HG03066 (cell line): ENCODE results near the gene HTR3E.
"Not testable (repeated sequence)": the region's sequence is repeated elsewhere in the genome, so short reads cannot be mapped to it uniquely, and the experiment has no call there.

Source experiments
- ATAC-seq: cut with Tn5 transposase; IDR thresholded peaks from one replicate; pipeline ENCODE4 v1.9.1; 2021; ENCODE audit warnings: low read depth; ENCODE audit not compliant: unreplicated experiment

HTR3E gene

DNA sequence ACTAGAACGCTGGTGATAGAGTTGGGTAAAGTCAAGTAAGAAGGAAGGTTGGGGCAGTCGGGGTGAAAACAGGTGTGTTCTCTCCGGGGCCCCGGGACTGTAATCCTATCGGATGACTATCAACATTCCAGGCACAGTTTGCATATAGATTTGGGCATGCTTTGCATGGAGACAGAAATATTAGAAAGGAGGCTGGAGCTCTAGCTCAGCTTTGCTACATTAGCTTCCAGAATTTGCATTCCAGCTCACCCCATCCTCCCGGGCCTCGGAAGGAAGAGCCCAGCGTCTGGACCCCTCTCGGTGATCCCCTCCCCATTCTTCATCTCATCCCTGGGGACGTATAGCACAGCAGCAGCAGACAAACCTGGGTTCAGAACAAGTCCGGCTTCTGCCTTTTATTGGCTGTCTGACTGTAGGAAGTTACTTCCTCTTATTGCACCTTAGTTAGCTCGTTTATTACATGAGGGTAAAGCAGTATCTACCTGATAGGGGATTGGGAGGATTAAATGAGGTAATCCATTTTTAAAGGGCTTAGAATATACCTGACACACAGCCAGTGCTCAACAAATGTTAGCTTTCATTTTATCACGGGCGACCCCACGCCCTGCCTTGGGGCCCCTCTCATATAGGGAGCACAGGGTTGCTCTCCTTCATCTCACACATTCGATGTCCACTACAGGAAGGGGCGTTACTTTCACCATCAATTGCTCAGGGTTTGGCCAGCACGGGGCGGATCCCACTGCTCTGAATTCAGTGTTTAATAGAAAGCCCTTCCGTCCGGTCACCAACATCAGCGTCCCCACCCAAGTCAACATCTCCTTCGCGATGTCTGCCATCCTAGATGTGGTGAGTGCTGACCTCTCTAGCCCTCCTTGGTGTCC lies 3.2 kb downstream of the HTR3E start:
- no peak for ATAC-seq

DNA sequence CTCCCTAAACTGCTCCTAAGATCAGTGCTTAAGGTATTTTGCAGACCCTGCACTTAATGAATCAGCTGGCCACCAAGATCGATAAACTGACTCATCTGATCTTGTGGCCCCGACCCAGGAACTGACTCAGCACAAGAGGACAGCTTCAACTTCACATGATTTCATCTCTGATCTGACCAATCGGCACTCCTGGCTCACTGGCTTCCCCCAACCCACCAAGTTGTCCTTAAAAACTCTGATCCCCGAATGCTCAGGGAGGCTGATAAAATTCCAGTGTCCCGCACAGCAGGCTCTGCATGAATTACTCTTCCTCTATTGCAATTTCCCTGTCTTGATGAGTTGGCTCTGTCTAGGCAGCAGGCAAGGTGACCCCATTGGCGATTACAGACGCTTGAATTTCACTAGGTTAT lies 13.5 kb downstream of the HTR3E start:
- ATAC-seq, result no peak

DNA sequence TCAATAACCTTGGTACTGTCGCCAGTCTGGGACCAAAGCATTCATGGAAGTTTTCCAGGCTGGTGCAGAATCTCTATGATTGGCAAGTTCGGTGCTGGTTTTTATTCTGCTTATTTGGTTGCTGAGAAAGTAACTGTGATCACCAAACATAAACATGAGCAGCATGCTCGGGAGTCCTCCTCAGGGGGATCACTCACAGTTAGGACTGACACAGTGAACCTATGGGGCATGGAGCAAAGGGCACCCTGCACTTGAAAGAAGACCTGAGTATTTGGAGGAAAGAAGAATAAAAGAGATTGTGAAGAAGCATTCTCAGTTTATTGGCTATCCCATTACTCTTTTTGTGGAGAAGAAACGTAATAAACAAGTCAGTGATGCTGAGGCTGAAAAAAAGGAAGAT lies 19.2 kb downstream of the HTR3E start:
- no peak for ATAC-seq

DNA sequence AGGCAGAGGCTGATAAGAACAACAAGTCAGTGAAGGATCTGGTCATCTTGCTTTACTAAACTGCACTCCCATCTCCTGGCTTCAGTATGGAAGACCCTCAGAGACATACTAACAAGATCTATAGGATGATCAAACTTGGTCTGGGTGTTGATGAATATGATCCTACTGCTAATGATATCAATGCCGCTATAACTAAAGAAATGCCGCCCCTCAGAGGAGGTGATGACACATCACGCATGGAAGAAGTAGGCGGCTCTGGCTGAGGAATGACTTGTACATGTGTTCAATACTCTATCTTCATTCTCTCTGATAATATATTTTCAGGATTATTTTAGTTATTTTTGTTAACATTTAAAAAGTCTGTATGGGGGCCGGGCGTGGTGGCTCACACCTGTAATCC lies 20.8 kb downstream of the HTR3E start:
- no peak for ATAC-seq

DNA sequence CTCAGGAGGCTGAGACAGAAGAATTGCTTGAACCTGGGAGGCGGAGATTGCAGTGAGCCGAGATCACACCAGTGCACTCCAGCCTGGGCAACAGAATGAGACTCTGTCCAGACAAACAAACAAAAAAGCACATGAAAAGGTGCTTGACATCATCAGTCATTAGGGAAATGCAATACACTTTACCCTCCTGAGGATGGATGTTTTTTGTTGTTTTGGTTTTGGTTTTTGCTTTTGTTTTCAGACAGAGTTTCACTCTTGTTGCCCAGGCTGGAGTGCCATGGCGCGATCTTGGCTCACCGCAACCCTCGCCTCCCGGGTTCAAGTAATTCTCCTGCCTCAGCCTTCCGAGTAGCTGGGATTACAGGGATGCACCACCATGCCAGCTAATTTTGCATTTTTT lies 24.2 kb downstream of the HTR3E start:
- ATAC-seq, result not testable (repeated sequence)

DNA sequence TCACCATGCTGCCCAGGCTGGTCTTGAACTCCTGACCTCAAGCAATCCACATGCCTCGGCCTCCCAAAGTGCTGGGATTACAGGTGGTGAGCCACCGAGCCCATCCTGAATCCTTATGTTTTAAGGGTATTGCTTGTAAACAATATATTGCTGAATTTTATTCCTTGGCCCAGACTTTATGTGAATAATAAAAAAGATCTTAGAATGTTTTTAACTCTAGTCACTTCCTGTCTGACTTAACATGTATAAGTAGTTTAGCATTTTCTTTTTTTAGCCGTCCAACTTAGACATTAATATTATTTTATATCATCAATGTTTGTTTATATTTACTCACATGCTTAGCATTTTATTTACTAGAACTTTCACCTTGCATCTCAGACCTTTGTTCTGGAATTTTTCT lies 29.1 kb downstream of the HTR3E start:
- no peak for ATAC-seq

DNA sequence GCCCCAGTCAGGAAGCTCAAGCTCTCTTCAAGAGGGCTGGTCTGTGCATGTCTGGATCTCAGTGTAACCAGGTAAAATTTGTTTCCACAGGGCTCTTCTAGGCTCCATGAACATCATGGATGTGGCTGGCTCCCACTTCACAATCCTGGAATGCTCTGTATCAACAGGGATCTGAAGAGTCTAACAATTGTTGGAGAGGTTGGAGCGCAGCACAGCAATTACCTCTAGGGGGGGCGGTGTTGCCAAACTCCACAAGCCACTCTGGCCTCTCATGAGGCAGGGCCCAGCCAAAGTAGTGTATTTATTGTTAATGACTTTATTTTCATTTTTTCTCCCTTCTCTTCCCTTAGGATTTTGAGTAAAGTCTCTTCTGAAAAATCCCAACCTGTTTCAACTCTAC lies 32.1 kb downstream of the HTR3E start:
- no peak for ATAC-seq

DNA sequence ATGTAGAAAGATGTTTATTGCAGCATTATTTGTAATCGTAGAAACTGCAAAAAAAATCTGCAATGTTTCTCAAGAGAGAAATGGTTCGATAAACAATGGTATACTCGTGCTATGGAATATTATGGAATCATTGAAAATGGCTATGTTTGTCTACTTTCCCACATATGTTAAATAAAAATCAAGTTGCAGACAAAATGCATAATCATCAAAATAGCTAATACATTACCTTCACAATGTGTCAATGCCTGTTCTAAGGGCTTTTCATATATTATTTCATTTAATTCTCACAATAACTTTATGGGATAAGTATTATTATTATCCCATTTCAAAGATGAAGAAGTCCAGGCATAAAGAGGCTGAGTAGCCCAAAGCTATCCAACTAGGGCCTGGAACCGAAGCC lies 36.1 kb downstream of the HTR3E start:
- ATAC-seq, result no peak

DNA sequence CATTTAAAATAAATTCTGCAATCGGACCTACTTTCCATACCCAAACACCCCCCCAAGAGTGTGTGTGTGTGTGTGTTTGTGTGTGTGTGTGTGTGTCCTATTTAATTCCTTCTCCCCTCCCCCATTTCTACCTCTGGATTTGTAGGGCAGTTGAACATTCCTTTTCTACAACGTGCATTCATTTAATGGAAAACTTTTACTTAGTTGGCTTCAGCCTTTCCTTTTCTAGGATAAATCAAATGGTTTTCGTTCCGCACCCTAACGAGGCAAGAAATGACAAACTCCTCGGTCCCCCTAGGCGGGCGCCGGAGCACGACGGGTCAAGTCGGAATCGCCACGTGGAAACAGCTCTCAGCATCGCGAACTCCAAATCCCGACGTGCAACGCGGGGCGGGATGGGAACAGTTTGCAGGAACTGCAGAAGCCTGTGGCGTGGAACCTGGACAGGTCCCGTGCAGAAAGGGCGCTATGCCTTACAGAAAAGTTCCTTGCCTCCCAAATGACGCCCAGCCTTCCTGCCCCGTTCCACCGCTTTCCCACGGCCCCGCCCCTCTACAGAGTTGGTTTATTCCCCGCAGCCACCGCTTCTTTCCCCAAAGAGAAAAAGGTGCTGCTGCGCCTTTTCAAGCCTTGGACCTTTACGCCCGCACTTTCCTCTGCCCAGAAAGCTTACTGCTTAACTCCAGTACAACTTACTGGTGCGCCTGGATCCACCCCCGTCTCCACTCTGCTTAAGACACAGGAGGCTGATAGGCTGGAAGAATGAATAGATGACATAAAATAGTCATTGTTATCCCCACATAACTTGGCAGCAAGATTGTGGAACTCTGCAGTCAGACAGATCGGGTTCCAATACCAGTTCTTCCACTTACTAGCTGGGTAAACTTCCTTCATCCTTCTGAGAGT lies 37.2 kb downstream of the HTR3E start:
- no peak for ATAC-seq

DNA sequence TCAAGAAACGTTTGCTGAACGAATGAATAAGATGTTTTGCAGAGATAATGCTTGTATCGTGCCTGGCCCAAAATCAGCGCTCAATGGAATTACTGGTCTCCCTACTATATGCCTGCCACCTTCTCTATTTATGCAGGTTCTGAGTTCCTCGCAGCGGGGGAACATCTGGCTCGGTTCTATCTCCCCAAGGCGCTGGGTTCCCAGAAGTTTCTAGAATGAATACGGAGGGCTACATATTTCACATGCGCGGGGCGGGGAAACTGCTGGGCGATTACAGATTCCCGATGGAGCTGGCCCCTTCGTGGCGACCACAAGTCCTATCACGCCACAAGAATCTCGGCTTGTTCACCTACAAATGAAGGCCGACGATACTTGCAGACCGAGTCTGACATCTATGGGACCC lies 37.9 kb downstream of the HTR3E start:
- ATAC-seq, result peak; percentile 11

DNA sequence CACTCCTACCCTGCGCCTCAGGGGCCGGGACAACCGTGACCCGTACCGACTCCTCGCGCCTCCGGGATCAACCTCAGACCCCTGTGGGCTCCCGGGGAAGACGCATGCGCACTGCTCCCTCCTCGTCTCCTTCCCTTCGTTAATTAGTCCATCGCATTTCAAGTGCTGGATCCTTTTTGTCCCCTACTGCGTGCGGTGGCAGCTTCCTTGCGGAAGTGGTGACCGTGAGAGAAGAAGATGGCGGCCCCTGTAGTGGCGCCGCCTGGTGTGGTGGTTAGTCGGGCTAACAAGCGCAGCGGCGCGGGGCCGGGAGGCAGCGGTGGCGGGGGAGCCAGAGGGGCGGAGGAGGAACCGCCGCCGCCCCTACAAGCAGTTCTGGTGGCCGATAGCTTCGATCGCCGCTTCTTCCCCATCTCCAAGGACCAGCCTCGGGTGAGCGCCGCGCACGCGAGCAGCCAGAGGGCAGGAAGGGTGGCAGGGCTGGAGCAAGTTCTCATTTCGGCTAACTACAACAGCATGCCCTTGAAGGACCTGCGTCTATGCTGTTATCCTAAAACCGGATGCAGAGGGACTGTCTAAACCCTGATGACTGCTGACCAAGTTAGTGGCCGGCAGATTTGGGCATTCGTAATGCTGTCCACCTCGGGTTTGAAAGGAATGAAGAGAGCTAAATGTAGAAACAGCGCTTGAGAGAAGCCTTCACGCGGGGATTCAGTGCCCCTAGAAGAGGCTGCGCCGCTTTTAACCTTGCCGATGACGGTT lies 38.5 kb downstream of the HTR3E start, which contains the start of gene EIF2B5:
EIF2B5 (plus strand) TSS at position 210 of the 762 bp plus-strand sequence; CDS start at position 238, 28 bp downstream.
- peak; percentile 88 for ATAC-seq

DNA sequence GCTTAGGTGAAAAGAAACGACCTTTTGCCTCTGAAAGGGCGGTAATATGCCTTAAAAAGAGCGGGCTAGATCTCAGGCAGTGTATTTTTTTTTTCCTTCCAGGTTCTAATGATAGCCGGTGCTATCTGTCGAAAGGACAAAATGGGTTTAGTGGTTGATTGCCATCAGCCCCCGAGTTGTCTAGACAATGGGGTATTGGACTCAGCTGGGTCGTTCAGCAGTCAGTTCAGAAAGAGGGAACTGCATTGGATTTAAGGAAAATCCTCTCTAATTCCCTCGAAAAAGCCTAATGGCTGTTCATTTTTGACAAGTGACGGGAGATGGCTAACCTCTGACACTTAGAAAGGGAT lies 39.0 kb downstream of the HTR3E start:
- no peak for ATAC-seq

DNA sequence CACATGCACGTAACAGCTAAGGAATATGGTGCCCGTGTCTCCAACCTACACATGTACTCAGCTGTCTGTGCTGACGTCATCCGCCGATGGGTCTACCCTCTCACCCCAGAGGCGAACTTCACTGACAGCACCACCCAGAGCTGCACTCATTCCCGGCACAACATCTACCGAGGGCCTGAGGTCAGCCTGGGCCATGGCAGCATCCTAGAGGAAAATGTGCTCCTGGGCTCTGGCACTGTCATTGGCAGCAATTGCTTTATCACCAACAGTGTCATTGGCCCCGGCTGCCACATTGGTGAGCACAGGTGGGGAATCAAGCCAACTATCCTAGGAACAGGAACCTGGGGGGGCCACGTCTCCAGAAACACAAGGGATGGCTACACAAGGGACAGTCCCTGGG lies 43.6 kb downstream of the HTR3E start:
- ATAC-seq, result no peak

DNA sequence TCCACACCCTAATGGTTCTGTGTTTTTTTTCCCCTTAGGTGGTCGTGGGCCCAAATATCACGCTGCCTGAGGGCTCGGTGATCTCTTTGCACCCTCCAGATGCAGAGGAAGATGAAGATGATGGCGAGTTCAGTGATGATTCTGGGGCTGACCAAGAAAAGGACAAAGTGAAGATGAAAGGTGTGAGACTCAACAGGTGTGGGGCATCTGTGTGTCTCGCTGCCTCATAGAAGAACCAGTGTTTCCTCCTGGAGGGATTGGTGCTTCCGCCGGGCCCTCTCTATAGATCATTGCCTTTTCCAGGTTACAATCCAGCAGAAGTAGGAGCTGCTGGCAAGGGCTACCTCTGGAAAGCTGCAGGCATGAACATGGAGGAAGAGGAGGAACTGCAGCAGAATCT lies 45.3 kb downstream of the HTR3E start:
- ATAC-seq, result no peak

DNA sequence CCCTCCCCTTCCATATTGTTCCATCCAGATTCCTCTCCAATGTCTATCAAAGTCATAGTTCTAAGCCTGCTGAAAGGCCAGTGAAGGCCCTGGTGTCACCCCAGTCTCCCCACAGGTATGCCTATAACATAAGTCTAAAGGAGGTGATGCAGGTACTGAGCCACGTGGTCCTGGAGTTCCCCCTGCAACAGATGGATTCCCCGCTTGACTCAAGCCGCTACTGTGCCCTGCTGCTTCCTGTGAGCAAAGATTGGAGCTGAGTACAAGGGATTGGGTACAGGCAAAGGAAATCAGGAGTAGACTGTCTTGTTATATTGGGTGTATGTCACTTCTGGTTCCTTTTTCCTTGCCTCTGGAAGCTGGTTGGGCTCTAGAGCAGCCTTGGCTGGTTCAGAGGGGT lies 46.5 kb downstream of the HTR3E start:
- ATAC-seq, result no peak

DNA sequence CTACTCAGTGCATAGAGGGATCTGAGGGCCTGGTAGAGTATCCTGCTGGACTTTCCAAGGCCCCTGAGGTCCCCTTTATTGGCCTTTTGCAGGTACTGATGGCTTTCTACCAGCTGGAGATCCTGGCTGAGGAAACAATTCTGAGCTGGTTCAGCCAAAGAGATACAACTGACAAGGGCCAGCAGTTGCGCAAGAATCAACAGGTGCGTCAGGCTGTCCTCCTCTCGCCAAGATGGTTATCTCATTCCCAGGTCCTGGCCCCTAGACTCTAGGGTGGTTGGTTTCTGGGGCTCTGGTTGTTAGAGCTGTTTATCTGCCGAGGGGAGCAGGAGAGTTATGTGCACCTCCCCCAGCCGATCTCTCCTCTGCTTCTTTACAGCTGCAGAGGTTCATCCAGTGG lies 47.6 kb downstream of the HTR3E start:
- ATAC-seq, result no peak

DNA sequence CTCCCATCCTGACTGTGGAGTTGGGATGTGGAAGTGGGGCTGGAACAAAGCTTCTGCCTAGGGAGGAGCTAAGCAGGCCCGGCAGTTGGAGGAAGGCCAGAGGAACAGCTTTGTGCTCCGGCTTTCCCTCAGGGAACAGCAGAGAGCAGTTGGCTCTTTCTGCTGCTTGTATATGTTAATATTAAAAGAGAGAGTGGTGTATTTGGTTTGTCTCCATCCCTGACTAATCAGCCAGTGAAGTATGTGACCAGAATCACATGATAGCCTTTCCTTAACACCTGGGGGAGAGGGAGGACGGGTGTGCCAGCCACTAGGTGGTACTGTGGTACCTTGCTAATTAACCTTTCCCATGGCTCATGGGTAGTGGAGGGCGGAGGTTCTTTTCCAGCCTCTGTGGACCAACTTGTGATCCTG lies 48.3 kb downstream of the HTR3E start:
- no peak for ATAC-seq

DNA sequence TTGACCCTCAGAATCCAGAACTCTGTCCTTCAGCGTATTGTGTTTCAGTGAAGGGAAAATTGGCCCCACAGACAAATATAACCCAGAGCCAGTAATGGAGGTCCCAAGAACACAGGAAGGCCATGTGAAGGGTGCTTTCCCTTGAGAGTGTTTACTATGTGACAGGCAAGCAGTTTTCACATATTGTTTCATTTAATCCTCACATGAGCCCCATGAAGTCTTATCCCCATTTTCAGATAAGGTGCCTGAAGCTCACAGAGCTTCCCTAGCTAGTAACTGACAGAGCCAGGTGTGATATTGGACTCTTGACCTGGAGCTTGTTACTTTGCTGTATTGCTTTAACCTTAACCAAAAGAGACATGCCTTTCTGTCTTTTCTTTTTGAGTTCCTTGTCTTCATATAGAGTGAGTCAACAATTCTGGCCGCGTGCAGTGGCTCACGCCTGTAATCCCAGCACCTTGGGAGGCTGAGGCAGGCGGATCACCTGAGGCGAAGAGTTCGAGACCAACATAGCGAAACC lies 48.9 kb downstream of the HTR3E start:
- no peak for ATAC-seq

DNA sequence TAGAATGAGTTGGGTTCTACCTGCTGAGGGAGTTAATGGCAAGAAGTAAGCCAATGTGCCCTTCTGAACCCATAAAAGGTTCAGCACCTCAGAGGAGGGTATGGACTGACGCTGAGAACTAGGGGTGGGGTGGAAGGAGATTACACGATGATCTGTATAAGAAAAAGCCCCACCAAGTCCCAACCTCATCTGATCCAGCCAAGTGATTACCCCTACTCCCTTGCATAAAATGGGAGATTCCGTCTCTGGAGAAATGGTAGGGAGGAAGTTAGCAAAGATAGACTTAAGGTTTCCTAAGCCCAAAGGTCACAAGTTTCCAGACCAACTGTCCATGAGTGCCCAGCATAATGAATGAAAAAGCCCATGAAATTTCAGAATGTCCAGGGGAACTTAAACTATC lies 51.2 kb downstream of the HTR3E start:
- ATAC-seq, result no peak

DNA sequence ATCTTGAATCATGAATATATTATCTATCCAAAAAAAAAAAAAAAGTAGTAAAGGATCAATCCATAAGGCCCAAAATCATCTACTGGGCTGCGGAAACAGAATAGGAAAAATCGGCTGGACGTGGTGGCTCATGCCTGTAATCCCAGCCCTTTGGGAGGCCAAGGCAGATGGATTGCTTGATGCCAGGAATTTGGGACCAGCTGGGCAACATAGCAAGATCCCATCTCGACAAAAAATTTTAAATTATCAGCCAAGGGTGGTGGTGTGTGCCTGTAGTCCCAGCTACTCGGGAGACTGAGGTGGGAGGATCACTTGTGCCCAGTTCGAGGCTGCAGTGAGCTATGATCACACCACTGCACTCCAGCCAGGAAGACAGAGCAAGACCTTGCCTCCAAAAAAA lies 52.3 kb downstream of the HTR3E start:
- ATAC-seq, result no peak

DNA sequence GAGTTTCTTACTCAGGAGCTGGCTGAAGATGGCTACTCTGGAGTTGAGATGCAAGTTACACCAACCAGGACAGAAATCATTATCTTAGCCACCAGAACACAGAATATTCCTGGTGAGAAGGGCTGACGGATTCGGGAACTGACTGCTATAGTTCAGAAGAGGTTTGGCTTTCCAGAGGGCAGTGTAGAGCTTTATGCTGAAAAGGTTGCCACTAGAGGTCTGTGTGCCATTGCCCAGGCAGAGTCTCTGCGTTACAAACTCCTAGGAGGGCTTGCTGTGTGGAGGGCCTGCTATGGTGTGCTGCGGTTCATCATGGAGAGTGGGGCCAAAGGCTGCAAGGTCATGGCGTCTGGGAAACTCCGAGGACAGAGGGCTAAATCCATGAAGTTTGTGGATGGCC lies 52.9 kb downstream of the HTR3E start:
- ATAC-seq, result not testable (repeated sequence)
